OCI-M2 (cell line): Measurements from ENCODE around the gene RAB4A.
"Not testable (repeated sequence)": the region's sequence is repeated elsewhere in the genome, so short reads cannot be mapped to it uniquely, and the experiment has no call there.

Experiments used
- DNase-seq: peaks from one replicate; lab custom pipeline; 2025; ENCODE audit not compliant: unreplicated experiment; lab: John Stamatoyannopoulos, UW

The RAB4A gene

DNA sequence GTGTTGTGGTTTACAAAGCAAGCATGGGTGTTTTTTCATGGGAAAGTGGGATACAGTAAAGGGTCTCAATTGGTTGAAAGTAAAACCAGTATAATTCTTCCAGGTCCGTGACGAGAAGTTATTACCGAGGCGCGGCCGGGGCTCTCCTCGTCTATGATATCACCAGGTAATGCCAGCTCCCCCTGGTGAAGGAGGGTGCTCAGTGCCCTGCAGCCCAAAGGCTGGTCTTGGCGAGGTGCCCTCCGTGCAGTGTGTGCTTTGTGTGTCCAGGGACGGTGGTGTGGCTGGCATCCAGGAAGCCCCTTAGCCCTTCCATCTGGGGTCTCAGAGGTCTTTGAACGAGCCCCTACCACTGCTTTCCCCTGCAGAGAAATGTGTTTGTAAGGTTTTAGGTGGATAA, 24.8 kb downstream of the RAB4A start:
- no peak for DNase-seq

DNA sequence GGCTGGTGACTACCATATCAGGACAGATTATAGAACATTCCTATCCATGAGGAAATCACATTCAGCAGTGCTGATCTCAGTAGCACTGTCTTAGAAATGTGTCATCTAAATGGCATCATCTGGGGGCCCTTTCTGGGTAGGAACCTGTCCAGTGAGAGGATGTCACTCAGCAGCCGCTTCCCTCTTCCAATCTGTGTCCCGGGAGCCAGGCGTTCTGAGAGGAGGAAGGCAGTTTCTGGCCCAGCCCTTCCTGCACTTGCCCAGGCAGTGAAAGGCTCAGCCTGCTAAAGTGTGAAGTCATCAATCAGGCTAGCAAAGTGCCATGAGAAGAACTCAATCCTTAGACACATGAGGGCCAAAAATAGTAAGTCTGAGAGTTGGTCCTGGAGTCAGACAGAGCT, 25.6 kb downstream of the RAB4A start:
- DNase-seq = no peak

DNA sequence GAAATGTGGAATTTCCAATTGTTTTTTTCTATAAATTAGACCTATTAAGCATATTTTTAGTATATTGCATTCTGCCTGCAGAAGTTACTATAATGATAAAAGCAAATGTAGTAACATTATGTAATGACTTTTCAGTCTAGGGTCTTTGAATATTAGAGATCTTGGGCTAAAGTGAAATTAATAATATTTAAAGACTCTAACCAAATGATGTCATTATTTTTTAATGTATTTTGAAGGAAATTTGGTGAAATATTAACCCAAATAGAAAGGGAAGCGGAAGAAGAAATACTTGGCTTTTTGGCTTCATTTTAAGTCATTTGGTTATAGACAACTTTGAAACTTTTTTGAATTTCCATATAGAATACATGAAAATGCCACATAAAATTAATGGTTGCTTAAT, 26.8 kb downstream of the RAB4A start:
- DNase-seq = no peak

DNA sequence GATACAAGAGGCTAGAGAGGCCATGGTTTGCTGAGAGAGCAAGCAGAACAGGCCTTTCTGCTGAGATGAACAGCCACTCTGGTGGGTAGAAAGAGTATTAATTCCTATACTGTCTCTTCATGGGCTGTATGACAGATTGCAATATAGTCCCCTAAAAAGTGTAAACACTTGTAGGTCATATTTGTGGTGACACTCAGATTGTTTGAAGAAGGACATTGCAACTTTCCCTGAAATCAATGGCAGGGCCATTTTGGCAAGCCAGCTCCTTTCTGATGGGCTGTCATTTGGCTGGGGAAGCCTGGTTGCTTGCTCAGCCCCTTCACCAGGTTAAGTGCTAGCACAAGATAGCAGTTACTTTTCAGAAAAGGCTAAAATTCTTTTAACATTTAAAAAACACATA, 27.5 kb downstream of the RAB4A start:
- DNase-seq = no peak

DNA sequence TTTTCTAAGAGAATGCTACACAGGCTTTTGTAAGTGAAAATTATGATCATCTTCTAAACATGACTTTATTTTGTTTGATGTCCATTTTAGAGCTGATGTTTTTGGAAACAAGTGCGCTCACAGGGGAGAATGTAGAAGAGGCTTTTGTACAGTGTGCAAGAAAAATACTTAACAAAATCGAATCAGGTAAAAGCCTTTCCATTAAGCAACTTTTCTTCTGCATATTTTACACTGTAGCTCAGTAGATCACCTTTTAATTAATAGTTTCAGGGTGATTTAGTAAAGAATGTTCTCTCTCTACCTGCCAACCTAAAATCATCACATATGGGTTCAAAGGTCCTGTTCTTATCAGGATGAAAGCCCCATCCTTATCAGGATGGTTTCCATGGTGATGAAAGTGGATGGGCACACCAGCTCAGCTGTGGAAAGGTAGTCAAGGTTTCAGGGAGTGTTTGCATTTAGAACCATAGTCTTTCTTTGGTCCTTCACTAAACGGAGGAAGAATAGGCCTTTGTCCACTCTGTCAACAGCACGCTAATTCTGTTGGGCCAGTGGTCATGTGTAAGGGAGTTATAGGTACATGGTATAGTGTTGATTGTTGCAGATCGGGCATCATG, 28.1 kb downstream of the RAB4A start:
- no peak for DNase-seq

DNA sequence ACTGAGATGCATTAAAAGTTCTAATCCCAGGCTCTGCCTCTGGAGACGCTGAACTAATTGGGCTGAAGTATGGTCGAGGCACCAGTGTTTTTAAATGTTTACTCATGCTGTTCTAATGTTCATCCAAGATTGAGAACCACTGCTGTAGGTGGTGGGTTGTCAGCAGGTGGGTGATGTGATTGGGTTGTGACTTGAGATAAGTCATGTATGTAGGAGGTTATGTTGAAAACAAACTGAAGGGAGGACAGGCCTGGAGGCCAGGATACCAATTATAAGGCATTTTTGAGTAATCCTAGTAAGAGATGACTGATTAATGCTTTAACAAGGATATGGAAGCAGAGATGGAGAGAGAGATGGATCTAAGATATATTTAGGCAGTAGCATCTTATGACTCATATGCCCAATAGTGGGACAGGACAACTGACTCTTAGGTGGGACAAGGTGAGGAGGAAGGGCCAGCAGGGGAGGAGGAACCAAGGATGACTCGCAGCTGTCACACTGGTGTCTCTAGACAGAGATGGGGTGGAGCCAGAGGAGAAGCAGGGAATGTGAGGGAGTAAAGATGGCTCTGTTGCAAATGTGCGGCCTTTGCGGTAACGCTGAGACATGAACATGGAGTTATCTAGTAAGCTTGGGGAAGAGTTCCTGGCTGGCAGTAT, 29.3 kb downstream of the RAB4A start:
- DNase-seq = no peak

DNA sequence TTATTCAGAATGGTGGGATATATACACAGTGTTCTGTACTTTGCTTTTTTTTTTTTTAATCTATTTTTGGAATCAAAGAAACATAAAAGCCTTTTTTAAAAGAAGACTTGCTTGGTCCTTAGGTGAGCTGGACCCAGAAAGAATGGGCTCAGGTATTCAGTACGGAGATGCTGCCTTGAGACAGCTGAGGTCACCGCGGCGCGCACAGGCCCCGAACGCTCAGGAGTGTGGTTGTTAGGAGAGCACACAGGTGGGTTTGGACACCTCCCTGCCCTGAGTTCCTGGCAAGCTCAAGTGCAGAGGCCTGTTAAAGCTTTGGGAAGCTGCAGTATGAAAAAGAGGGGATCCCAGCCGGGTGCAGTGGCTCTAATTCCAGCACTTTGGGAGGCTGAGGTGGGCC, 31.8 kb downstream of the RAB4A start:
- DNase-seq = no peak

DNA sequence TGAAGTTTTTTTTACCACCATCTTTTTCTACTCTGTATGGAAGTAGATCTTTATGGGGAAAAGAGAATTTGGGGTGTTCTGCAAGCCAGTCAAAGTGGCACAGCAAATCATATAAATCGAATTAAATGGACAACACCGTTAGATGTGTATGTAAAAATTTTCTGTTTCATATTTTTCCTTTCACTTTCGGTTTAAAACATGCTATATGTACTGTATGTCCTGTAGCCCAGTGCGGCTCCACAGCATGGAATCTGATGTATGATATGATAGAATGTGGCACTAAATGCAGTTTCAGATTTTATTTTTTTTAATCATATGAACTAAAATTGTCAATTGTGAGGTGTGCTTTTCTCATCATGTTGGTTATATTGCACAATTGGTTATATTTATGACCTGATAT, 32.9 kb downstream of the RAB4A start:
- DNase-seq = no peak

DNA sequence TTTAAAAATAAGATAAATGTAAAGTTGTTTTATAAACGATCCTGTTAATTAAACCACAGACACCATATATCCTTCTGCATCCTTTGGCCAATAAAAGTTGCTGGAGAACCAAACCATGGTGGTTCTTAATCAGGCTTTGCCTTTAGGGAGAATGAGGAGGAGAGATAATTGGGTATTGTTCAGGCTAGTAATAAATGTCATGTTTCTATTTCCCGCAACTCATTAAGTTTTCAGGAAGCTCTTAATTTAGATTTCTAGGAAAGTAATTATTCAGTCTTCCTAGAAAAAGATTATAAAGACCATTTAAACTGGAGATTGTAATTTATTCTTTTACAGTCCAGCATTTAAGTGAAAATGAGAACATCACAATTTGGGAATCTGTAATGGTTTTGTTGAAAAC, 34.5 kb downstream of the RAB4A start:
- no peak for DNase-seq

DNA sequence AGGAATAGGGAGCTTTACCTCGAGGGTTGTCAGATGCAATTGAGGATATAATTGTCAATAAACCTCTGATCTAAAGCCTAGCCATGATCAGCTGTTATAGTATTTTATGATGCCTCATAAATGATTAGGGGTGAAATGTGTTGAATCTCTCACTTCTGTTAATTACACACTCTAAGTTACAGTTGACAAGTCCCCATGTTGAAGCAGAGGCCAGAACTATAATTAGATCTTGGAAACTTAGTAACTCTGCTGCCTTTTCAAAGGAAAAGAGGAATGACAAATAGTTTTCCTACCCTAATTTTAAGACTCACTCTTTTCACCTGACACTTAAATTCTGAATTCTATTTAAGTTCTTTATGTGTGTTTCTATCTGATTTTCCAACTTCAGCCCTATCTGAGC, 38.2 kb downstream of the RAB4A start:
- DNase-seq = no peak

DNA sequence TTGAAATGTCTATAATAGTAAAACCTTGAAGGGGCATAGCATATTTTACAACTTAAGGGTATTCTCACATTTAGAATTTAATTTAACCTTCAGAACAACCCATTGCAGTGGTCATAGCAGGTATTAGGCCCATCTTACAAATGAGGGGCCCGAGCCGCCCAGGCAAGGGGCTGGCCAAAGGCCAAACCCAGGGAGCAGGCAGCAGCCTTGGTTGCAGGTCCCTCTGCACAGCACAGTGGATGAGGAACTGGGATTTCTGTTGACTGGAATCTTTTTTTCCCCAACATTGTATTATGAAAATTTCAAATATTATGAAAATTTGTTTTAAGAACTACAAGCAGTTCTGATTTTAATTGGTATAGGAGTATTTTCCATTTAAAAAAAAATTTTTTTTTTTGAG, 38.8 kb downstream of the RAB4A start:
- no peak for DNase-seq

DNA sequence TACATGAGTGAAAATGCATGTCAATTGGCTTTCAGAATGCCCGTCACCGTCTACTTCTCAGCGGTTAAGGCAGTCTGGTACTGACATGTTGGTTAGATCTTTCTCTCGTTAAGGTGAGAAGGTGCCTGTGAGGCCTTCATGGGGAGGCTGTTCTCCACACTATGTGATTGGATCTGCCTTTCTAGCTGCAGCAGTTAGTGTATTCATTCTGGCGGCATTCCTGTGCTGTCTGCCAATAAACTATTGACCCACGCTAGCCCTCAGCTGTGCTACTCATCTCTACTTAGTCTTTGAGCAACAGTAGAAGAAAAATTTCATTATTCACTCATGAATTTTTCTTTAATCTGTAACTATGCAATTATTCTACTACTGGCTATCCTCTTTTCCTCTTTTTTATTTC, 39.9 kb downstream of the RAB4A start:
- no peak for DNase-seq

DNA sequence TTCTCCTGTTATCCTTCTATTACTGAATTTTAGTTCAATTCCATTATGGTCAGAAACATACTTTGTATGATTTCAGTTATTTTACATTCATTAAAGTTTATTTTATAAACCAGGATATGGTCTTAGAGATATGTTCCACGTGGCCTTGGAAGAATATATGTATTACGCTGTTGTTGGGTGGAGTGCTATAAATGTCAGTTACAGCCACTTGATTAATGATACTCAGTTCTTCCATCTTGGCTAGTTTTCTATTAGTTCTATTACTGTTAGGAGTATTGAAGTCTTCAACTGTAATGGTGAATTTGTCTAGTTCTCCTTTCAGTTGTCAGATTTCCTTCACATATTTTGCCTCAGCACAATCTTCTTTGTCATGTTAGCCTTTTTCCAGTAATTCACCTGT, 45.3 kb downstream of the RAB4A start:
- DNase-seq = no peak

DNA sequence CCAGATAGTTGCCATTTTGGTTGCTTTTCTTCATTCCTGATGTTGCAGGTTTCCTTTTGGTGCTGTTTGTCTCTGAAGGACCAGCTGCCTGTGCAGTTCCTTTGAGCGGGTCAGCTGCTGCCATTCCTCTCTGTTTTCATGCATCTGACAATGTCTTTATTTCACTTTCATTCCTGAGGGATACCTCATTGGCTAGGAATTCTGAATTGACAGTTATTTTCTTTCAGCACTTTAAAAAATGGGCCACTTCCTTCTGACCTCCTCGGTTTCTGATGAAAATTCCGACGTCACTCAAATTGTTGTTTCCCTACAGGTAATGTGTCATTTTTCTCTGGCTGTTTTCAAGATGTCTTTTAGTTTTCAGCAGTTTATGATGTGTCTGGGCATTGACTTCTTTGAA, 47.1 kb downstream of the RAB4A start:
- no peak for DNase-seq

DNA sequence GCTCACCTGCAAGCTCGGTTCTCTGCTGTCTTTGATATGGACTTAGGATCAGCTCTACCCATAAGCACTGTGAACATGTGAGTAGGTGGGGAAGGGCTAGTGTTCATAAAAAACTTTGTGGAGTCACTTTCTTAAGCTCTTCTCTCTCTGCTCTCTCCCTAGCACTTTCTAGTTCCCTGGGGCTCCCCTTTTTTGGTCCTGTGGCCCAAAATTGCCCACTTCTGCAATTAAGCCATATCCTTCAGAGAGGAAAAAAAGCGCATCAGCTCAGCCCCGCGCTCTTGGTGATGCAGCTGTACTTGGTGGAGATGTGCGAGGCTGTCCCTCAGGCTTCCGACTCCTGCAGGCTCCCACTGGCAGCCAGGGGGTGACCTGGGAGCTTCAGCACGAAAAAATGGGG, 48.6 kb downstream of the RAB4A start:
- no peak for DNase-seq

DNA sequence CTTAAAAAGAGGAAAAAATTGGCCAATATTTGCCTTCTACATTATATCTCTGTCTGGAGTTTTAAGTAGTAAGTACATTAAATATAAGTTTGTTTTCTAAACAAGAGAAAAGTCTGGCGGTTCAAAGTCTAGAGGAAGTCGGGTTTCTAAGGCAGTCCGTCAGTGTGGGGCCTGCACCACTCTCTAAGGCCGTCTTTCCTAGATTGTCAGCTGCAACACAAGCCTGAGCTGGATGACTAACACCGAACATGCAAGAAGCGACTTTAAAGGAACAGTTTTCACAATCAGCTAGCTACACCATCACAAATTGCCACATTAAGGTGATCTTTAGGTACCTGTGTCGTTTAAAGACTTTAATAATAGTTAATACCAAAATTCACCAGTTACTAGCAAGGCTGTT, 52.3 kb downstream of the RAB4A start:
- no peak for DNase-seq

DNA sequence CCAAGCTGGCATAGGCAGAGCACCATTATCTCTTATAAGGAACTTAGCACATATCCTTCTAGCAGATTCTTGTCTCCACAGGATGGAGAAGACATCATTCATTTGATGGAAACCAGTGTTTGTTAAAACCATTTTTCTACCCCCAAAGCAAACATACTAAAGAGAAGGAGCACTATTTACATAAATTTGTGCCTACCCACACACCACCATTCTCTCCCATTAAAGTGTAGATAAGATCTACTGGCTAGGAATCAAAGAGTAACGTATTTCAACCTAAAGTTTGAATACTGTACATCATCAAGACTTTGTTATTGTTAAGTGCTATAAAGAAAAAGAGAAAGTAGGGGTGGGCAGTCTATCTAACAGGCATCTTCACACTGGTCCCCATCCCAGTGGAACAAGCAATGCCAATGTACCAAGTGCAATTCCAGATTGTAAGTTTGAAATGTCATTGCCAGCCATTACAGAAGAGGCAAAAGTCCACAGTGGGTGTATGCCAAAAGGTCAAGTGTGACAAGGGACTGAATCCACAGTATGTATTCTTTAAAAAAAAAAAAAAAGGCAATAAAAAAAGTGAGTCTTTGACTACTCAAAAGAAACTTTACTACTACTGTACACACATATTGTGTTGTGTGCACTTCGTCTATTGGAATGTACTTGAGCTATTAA, 53.1 kb downstream of the RAB4A start:
- no peak for DNase-seq

DNA sequence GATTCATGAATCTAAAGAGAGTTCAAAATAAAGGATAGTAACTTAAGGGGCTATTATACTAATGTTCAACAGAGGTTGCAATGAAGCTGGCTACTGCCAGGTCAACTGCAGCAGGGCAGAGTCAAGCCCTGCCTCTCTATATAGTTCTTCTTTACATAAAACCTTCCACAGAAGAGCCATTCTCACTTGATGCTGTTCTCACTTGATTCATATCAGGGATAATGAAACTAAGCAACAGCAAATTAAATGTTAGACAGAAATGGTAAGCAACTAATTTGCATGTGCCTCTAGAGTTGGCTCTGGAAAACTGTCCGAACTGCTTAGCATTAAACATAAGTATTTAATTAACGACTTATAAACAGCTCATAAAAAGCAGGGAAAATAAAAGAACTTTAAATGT, 54.5 kb downstream of the RAB4A start:
- DNase-seq = no peak

DNA sequence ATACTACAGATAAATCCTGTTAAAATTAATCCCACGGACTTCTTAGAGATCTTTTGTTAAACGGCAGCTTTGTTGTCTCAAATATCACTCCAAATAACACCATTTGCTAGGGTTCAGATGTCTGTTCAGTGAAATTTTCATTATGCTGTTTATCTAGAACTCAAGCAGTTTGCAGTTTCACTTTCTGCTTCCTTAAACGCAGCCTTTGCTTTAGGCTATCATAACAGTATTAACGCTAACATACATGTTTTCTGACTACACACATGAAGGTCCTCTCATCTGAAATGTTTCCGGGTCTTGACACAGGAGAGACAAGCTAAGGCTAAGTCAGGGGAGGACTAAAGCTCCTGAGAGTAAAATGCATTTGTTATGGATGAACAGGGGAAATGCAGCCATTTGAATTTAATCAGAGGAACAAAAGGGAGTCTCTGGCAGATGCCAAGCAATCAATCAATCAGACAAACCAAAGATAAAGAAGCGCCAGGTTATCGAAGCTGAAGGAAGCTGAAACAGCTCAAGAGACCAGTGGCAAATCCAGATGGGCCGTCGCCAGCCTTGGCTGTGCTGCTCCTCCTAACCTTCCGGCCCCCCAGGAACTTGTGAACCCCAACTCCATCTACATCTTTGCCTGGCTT, 55.1 kb downstream of the RAB4A start:
- DNase-seq = no peak

DNA sequence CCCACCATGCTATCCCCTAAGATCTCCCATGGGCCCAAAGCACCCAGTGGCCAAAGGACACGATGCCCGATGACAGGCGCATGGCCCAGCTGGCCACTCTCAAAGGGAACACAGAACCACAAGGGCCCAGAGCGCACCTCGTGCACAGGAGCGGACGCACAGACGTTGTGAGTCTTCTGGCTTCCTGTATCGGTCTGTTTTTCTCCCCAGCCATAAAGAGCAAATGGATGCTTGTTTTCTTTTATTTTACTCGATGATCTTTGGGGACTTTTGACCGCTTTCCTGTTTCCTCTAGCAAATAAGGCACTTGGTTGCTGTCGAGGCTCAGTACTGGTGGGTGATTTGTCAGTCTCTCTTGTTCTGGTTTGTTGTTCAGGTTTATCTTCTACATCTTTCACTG, 55.7 kb downstream of the RAB4A start:
- no peak for DNase-seq

DNA sequence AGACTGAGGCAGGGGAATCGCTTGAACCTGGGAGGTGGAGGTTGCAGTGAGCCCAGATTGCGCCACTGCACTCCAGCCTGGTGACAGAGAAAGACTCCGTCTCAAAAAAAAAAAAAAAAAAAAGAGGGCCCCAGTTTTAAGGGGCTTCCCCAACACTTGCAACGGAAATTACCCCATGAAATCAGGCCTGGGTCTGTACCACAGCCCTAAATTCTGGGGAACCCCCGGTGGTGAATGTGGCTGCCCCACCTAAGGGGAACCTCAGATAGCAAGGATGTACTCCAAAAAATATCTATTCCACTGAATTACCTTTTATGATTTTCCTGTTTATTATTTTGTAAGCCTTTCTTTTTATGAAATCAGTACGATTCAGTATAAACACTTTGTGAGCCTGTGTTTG, 56.9 kb downstream of the RAB4A start:
- DNase-seq = not testable (repeated sequence)
